ENCODE results near the gene STIMATE. TPM values are rescaled to one million over a fixed set of nuclear protein-coding genes. Genes with fewer than 3 reads are reported as not detected.

STIMATE gene
- total RNA-seq, 2 experiments from 2014 or later, result 18.1 to 19.0 TPM

DNA sequence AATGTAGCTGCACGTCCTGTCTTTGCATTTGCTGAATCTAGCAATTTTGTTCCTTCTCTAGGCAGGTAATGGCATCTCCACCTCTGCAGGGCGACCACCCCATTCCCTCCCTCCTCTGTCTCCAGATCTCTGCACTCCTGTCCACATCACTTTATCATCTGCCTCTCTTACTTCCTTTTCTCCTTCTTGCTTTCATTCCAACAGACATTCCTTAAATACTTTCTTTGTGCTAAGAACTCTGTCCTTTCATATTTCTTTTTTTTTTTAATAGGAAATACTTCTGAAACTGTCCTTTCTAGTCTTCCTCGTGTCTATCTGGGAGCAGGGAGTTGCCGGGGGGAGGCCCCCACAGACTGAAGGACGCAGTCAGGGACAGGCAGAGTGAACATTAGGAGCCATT lies 95.5 kb downstream of the STIMATE start:
- Histone ChIP-seq H3K79me2 (ENCODE audit: insufficient read depth, low read depth, low read length) (no peaks in the 10 kb centered on the region), H3K9me2 (ENCODE audit: insufficient read depth, low read length) (no peaks in the 10 kb centered on the region), H3K27ac (ENCODE audit: low read depth, low read length, poor library complexity, severe bottlenecking) (no peak overlapping the region), H3K4me1 (ENCODE audit: insufficient read depth, low read length, poor library complexity, severe bottlenecking) (no peaks in the 10 kb centered on the region), H3K36me3 (ENCODE audit: insufficient read depth, low read length) (no peaks in the 10 kb centered on the region), H2AFZ (ENCODE audit: low read length) (no peak overlapping the region), H3K9me3 (ENCODE audit: low read length) (no peaks in the 10 kb centered on the region), H4K20me1 (ENCODE audit: insufficient read depth, low read length) (no peaks in the 10 kb centered on the region), H3K4me2 (ENCODE audit: low read length) (no peak overlapping the region), H3K4me3 (ENCODE audit: low read depth, low read length, poor library complexity, severe bottlenecking) (no peak overlapping the region)
- ChIA-PET POLR2A (no interaction called here), CTCF (ENCODE audit: unreplicated experiment) (no interaction called here)
- TF ChIP-seq EZH2phosphoT487 (IDR thresholded peaks at IDR 0.05; ENCODE audit: borderline replicate concordance, low read depth, low read length), result no peak
- TF ChIP-seq, protein P1, sequence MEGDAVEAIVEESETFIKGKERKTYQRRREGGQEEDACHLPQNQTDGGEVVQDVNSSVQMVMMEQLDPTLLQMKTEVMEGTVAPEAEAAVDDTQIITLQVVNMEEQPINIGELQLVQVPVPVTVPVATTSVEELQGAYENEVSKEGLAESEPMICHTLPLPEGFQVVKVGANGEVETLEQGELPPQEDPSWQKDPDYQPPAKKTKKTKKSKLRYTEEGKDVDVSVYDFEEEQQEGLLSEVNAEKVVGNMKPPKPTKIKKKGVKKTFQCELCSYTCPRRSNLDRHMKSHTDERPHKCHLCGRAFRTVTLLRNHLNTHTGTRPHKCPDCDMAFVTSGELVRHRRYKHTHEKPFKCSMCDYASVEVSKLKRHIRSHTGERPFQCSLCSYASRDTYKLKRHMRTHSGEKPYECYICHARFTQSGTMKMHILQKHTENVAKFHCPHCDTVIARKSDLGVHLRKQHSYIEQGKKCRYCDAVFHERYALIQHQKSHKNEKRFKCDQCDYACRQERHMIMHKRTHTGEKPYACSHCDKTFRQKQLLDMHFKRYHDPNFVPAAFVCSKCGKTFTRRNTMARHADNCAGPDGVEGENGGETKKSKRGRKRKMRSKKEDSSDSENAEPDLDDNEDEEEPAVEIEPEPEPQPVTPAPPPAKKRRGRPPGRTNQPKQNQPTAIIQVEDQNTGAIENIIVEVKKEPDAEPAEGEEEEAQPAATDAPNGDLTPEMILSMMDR (conservative IDR thresholded peaks at IDR 0.05; ENCODE audit: low read length), result no peak
- DNase-seq (ENCODE audit: low spot score), result no peak
- intact Hi-C loops (cut with micrococcal nuclease; ENCODE audit: unreplicated experiment), result no loop called here
- BruUV-seq (replicated peaks), result no TSS peak

DNA sequence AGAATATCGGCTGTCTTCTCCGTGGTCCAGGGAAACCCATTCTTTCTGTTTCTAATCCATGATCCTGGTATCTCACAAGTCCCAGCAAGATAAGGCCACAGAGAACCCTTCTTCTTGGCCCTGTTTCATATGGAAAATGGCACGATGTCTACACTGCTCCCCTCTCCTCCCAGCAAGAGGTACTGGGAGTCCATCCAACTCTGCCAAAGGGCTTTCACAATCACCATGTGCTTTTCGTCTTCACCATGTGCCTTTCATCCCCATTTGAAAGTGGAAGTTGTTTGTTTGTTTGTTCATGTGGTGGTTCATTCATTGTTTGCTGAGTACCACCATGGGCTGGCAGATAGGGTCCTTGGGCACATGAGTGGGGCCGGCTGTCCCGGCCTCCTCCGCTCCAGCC lies 97.3 kb downstream of the STIMATE start:
- ChIA-PET CTCF (ENCODE audit: unreplicated experiment) (no interaction called here), POLR2A (interaction anchor here (0.6 kb wide), 1 partner anchor 394 kb away, joined by 3 read pairs; no protein-coding TSS in a partner anchor)
- H4K20me1 ChIP-seq (ENCODE audit: insufficient read depth, low read length), result no peaks in the 10 kb centered on the region
- DNase-seq (ENCODE audit: low spot score), result no peak
- H3K4me3 ChIP-seq (ENCODE audit: low read depth, low read length, poor library complexity, severe bottlenecking), result no peak overlapping the region
- TF ChIP-seq, protein P1 (conservative IDR thresholded peaks at IDR 0.05; ENCODE audit: low read length), result no peak
- no peak for TF ChIP-seq EZH2phosphoT487 (IDR thresholded peaks at IDR 0.05; ENCODE audit: borderline replicate concordance, low read depth, low read length)
- H3K27ac ChIP-seq (ENCODE audit: low read depth, low read length, poor library complexity, severe bottlenecking), result no peak overlapping the region
- H3K79me2 ChIP-seq (ENCODE audit: insufficient read depth, low read depth, low read length), result no peaks in the 10 kb centered on the region
- H3K9me2 ChIP-seq (ENCODE audit: insufficient read depth, low read length), result no peaks in the 10 kb centered on the region
- intact Hi-C loops (cut with micrococcal nuclease; ENCODE audit: unreplicated experiment), result no loop called here
- H3K4me2 ChIP-seq (ENCODE audit: low read length), result no peak overlapping the region
- H3K9me3 ChIP-seq (ENCODE audit: low read length), result no peaks in the 10 kb centered on the region
- no peak overlapping the region for H2AFZ ChIP-seq (ENCODE audit: low read length)
- no peaks in the 10 kb centered on the region for H3K4me1 ChIP-seq (ENCODE audit: insufficient read depth, low read length, poor library complexity, severe bottlenecking)
- H3K36me3 ChIP-seq (ENCODE audit: insufficient read depth, low read length), result no peaks in the 10 kb centered on the region
- BruUV-seq (replicated peaks), result no TSS peak

DNA sequence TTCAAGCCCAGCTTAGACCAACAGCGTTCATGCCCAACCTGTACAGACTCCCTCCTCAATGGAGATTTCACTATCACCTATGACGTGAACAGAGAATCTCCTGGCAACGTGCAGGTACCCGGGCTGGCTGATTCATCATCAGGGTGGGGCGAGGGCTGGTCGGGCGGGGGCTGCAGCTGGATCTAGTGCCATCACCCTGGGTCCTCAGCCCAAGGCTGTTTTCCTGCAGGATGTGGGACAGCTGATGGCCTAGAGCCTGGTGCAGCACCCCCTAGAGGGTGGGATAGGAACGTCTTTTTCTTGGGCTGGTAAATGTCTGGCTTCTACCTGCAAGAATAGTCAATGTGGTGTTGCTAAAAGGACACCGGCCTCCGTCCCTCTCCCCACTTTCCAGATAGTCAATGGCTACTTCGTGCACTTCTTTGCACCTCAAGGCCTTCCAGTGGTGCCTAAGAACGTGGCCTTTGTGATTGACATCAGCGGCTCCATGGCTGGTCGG lies 98.3 kb downstream of the STIMATE start:
- no TSS peak for BruUV-seq (replicated peaks)
- no peak overlapping the region for H3K4me2 ChIP-seq (ENCODE audit: low read length)
- H3K4me3 ChIP-seq (ENCODE audit: low read depth, low read length, poor library complexity, severe bottlenecking), result no peak overlapping the region
- H3K4me1 ChIP-seq (ENCODE audit: insufficient read depth, low read length, poor library complexity, severe bottlenecking), result no peaks in the 10 kb centered on the region
- POLR2A ChIA-PET, result interaction anchor here (0.5 kb wide), 1 partner anchor 631 kb away, joined by 3 read pairs; no protein-coding TSS in a partner anchor
- peak; percentile 41 for DNase-seq (ENCODE audit: low spot score)
- H4K20me1 ChIP-seq (ENCODE audit: insufficient read depth, low read length), result no peaks in the 10 kb centered on the region
- H2AFZ ChIP-seq (ENCODE audit: low read length), result no peak overlapping the region
- TF ChIP-seq, protein P1 (conservative IDR thresholded peaks at IDR 0.05; ENCODE audit: low read length), result peak; percentile 80
- no peak for TF ChIP-seq EZH2phosphoT487 (IDR thresholded peaks at IDR 0.05; ENCODE audit: borderline replicate concordance, low read depth, low read length)
- H3K9me3 ChIP-seq (ENCODE audit: low read length), result no peaks in the 10 kb centered on the region
- H3K27ac ChIP-seq (ENCODE audit: low read depth, low read length, poor library complexity, severe bottlenecking), result no peak overlapping the region
- CTCF ChIA-PET (ENCODE audit: unreplicated experiment), result interaction anchor here (0.9 kb wide), 1 partner anchor 13 kb away, joined by 3 read pairs; no protein-coding TSS in a partner anchor
- no peaks in the 10 kb centered on the region for H3K79me2 ChIP-seq (ENCODE audit: insufficient read depth, low read depth, low read length)
- no peaks in the 10 kb centered on the region for H3K9me2 ChIP-seq (ENCODE audit: insufficient read depth, low read length)
- H3K36me3 ChIP-seq (ENCODE audit: insufficient read depth, low read length), result no peaks in the 10 kb centered on the region
- intact Hi-C loops (cut with micrococcal nuclease; ENCODE audit: unreplicated experiment), result no loop called here

All from OCI-LY7 (cell line).